AG04450 (cell line): Measurements from ENCODE around the gene AFF3. TPM values are rescaled to one million over a fixed set of nuclear protein-coding genes. Genes with fewer than 3 reads are reported as not detected.

ENCODE experiments used
- CTCF ChIA-PET: fragments of 300-600, 350-600 bp; formaldehyde crosslinking; extraction: SDS; loops from one replicate; lab custom pipeline; 2022; ENCODE audit warnings: antibody characterized with exemption, inconsistent platforms; lab: Charles Lee
- POLR2A ChIA-PET: fragments of 350-600 bp; formaldehyde crosslinking; extraction: SDS; loops from one replicate; lab custom pipeline; 2021; ENCODE audit warnings: antibody characterized with exemption, inconsistent platforms; lab: Yijun Ruan, JAX
- DNase-seq: peaks from one replicate; pipeline ENCODE4 v3.0.0-alpha.2; 2011; ENCODE audit warnings: low read depth, low spot score
- H3K27ac ChIP-seq: one replicate; pipeline ENCODE4 v1.5.1; 2012; ENCODE audit warnings: low read depth, low read length, control low read depth
- H3K27me3 ChIP-seq: one replicate; pipeline ENCODE4 v1.6.0; 2012; ENCODE audit warnings: low read length; ENCODE audit not compliant: control insufficient read depth, insufficient read depth
- H3K4me3 ChIP-seq: 2 replicates; pipeline ENCODE4 v1.5.1; 2011; ENCODE audit warnings: mild to moderate bottlenecking, low read depth, low read length, control low read depth
- H3K9me3 ChIP-seq: 2 replicates; pipeline ENCODE4 v1.5.1; 2012; ENCODE audit warnings: low read length; ENCODE audit not compliant: control insufficient read depth, insufficient read depth
- polyA plus RNA-seq: library from polyadenylated mRNA; depleted of rRNA; stranded (reverse); fragments of >200 nt; gene quantifications from 2 replicates; pipeline ENCODE4 v1.2.3, GENCODE V29; 2011
- TF ChIP-seq, protein P1 (sequence below): IDR thresholded peaks from 2 replicates; pipeline ENCODE4 v1.5.1; 2011; ENCODE audit warnings: low read depth, low read length, control low read depth, inconsistent platforms

The AFF3 gene
- polyA plus RNA-seq, 1 experiment = 17.9 TPM

DNA sequence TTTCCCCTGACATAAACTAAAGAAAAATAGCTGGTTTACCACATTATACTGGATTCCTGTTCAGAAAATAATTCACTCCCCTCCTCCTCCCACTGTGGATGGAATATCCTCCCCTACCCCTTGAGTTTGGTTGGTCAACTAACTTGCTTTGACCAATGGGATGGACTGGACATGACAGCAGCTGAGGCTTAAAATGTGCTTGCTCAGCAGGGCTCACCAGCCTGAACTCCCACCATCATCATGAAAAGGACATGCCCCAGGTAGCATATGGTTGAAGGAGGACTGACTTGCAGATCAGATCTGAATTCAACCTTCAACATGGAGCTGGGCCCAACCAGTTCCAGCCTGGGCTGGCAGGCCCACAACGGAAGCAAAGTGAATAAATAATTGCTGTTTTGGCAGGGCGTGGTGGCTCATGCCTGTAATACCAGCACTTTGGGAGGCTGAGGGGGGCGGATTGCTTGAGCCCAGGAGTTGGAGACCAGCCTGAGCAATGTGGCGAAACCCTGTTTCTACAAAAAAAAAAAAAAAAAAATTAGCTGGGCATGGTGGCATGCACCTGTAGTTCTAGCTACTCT is 284.4 kb downstream of the AFF3 start:
- ChIA-PET POLR2A (interaction anchor here (1.4 kb wide), 1 partner anchor 21 kb away, joined by 5 read pairs; no protein-coding TSS in a partner anchor), CTCF (interaction anchor here (0.6 kb wide), 1 partner anchor 348 kb away, joined by 3 read pairs; no protein-coding TSS in a partner anchor)
- TF ChIP-seq, protein P1, sequence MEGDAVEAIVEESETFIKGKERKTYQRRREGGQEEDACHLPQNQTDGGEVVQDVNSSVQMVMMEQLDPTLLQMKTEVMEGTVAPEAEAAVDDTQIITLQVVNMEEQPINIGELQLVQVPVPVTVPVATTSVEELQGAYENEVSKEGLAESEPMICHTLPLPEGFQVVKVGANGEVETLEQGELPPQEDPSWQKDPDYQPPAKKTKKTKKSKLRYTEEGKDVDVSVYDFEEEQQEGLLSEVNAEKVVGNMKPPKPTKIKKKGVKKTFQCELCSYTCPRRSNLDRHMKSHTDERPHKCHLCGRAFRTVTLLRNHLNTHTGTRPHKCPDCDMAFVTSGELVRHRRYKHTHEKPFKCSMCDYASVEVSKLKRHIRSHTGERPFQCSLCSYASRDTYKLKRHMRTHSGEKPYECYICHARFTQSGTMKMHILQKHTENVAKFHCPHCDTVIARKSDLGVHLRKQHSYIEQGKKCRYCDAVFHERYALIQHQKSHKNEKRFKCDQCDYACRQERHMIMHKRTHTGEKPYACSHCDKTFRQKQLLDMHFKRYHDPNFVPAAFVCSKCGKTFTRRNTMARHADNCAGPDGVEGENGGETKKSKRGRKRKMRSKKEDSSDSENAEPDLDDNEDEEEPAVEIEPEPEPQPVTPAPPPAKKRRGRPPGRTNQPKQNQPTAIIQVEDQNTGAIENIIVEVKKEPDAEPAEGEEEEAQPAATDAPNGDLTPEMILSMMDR = no peak
- no peaks in the 10 kb centered on the region for H3K9me3 ChIP-seq
- no peak for DNase-seq
- H3K4me3 ChIP-seq = no peak overlapping the region
- no peak overlapping the region for H3K27ac ChIP-seq
- H3K27me3 ChIP-seq = no peaks in the 10 kb centered on the region

DNA sequence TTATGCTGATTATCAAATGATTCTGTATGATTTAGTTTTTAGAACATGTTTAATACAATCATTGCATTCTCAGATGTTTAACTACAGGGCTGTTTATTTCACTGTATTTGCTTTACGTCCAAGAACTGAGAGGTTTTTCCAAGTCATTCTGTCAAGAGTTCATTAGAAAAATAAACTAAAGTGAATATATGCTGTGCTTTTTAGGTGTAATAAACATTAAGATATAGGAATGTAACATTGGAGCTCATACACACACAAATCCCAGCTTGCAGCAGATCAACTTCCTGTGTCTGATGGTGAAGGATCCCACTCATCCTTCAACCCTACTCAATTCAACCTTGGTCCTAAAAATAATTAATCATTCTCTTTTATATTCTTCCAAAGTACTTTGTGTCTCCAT is 285.0 kb downstream of the AFF3 start:
- Histone ChIP-seq H3K4me3 (no peak overlapping the region), H3K9me3 (no peaks in the 10 kb centered on the region), H3K27me3 (no peaks in the 10 kb centered on the region), H3K27ac (no peak overlapping the region)
- ChIA-PET POLR2A (no interaction called here), CTCF (interaction anchor here (0.6 kb wide), 1 partner anchor 348 kb away, joined by 3 read pairs; no protein-coding TSS in a partner anchor)
- no peak for DNase-seq
- TF ChIP-seq, protein P1 = no peak

DNA sequence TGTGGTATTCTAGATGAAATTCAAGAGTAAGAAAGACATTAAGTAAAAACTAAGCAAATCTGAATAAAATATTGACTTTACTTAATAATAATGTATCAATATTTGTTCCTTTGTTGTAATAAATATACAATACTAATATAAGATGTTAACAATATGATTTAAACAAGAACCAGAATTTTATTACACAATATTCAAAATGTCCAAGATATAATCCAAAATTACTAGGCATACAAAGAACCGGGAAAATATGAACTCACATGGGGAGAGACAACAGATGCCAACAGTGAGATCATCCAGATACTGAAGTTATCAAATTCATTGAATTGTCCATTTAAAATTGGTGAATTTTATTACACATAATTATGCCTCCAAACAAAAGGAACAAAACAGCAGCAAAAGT is 286.3 kb downstream of the AFF3 start:
- POLR2A ChIA-PET = no interaction called here
- CTCF ChIA-PET = no interaction called here
- Histone ChIP-seq H3K4me3 (no peak overlapping the region), H3K27ac (no peak overlapping the region), H3K9me3 (no peaks in the 10 kb centered on the region), H3K27me3 (no peaks in the 10 kb centered on the region)
- no peak for DNase-seq
- TF ChIP-seq, protein P1 = no peak

DNA sequence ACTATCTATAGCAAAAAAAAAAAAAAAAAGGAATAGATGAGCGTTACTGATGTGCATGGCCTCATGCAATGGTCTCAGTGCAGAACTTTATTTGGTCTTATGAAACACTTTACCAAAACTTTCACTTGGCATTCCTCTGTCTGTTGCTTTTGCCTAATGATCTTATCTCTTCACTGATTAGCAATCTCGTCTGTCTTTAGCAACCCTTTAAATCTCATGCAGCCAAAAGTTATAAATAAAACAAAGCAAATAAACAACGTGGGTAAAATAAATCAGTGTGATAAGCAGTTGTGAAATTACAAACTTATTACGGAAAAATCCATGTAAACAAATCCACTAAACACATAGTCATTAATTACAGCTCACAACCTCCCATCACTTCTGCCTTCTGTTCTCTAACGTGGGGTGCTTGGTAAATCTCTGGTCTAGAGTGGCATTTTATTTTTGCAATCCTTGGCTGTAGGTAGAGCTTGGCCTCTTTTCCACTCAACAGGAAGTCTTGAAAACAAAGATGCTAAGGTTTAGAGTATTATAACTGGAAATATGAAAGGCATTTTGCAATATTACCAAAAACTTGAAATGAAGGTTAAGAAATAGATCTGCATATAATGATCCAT is 288.0 kb downstream of the AFF3 start:
- Histone ChIP-seq H3K27me3 (no peaks in the 10 kb centered on the region), H3K4me3 (no peak overlapping the region), H3K27ac (no peak overlapping the region), H3K9me3 (no peaks in the 10 kb centered on the region)
- CTCF ChIA-PET = no interaction called here
- TF ChIP-seq, protein P1 = no peak
- POLR2A ChIA-PET = no interaction called here
- no peak for DNase-seq

DNA sequence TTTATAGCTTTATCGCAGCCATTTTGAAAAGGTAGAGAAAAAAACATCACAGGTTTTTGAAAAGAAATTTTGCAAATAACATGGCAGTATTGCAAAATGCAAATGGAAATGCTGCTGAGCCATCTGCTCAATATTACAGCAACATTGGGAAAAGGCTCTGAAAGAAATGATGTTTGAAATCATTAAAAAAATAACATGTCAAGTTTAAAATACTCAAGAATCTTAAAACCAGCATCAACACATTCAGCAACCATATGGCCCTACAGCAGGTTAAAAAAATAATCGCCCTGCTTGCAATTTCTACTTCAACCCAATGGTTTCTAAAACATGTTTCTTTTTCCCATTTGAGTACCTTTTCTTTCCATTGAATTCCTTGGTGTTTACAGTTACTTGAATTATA is 289.4 kb downstream of the AFF3 start:
- Histone ChIP-seq H3K27me3 (no peaks in the 10 kb centered on the region), H3K4me3 (no peak overlapping the region), H3K27ac (no peak overlapping the region), H3K9me3 (no peaks in the 10 kb centered on the region)
- ChIA-PET CTCF (no interaction called here), POLR2A (no interaction called here)
- no peak for DNase-seq
- TF ChIP-seq, protein P1 = no peak
